ENCODE results near the gene SHISA2.

The SHISA2 gene

DNA sequence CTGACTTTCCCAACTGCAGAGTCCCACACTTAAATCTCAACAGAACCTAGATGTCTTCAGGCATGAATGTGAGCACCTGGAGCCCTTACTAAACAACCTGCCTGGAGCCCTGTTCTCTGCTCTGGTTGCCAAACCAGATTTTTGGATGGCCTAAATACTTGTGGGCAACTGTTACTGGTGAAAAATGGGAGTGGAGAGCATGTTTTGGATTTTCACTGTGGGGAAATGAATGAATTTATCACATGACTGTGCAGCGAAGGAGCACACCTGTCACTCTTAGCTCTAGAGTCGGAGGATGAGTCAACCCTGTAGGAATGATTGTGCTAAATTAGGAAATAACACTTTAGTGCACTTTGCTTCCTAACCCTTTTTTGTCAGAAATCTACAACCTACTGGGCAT is 30.3 kb downstream of the SHISA2 start:
- DNase-seq (ENCODE audit: low read depth, low spot score): no peak
- no peak overlapping the region for H3K4me3 ChIP-seq (ENCODE audit: low read length)

- no peak for DNase-seq (ENCODE audit: low read depth, low spot score)
- no peak overlapping the region for H3K4me3 ChIP-seq (ENCODE audit: low read length)
Measured at GRCh38 chr13:26020891-26021290, 30.9 kb downstream of the SHISA2 start.

GRCh38 chr13:26019881-26020870 is 31.6 kb downstream of the SHISA2 start:
- no peak for DNase-seq (ENCODE audit: low read depth, low spot score)
- H3K4me3 ChIP-seq (ENCODE audit: low read length): no peak overlapping the region

- no peak overlapping the region for H3K4me3 ChIP-seq (ENCODE audit: low read length)
- DNase-seq (ENCODE audit: low read depth, low spot score): no peak
Measured at GRCh38 chr13:26019251-26019650, 32.6 kb downstream of the SHISA2 start.

DNA sequence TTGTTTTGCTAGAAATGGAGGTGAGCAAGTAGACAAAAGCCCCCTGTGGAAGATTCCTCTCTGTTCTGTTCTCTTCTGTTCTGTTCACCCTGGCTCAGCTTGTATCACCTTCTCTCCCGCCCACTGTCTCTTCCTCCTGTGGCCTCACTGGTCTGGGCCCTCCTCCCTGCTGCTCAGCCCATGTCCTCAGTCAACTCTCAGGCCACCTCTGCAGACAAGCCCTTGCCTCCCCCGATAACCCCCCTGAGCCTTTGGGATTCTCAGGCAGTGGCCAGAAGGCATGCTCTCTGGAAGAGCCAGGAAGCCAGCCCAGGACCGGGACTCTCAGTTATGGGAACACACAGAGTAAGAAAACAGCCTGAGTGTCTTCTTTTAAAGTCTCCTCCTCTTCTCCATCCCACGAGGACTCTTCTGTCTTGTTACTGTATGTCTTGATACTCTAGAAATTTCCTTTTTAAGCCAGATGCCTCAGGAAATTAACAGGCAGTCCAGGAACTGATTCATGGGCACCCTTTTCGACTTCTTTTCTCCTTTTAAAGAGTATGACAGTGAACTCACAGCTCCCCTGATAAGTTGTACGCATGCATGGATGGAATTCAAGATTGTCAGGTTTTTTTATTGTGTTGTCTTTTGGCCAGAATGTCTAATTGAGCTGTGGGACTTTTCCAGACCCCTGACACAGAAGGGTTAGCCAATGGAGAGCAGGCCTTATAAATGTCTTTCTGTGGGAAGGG is 33.7 kb downstream of the SHISA2 start:
- no peak overlapping the region for H3K4me3 ChIP-seq (ENCODE audit: low read length)
- DNase-seq (ENCODE audit: low read depth, low spot score): no peak

- peak; percentile 58 for DNase-seq (ENCODE audit: low read depth, low spot score)
- H3K4me3 ChIP-seq (ENCODE audit: low read length): no peak overlapping the region
Measured at GRCh38 chr13:26017196-26017921, 34.5 kb downstream of the SHISA2 start.

GRCh38 chr13:26016189-26016588 is 35.6 kb downstream of the SHISA2 start:
- DNase-seq (ENCODE audit: low read depth, low spot score): no peak

DNA sequence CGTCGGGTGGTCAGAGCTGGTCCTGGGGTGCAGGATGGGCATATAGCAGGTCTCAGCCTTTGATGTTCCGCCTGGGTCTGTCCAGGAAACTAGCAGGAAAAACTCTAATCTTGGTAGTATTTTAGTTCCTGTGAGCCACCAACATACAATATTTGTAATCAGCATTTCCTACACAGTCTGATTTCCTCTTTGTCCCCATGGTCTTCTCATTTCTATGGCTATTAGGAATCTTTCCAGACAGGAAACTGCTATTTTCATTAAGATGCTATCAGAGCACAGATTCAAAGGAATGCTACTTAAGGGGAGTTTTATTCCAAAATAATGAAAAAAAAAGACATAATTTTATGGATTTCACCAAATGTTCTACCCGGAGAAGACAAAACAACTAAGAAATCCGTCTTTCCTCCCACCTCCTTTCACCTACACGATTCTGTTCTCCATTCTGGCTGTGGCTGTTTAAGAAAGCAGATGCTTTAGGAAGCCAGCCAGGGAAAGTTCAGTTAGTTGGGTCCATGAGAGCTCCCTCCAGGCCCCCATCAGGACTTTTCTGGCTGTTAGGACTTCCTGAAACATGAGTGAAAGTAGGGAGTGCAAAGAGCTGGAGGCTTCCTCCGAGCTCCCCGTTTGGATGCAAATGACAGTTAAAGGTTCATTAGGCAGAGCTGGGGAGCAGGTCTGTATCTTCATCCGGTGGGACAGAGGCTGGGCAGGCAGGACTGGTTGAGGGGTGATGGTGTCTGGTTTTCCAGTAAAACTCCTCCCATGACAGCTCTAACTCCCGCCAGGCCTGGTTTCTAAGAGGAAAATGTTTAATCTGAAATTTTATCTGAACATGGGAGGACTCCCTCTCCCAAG is 36.3 kb downstream of the SHISA2 start:
- DNase-seq (ENCODE audit: low read depth, low spot score): no peak
- H3K4me3 ChIP-seq (ENCODE audit: low read length): no peak overlapping the region

More at GRCh38 chr13:26016189-26016588, 35.6 kb downstream of the SHISA2 start:
- no peak overlapping the region for H3K4me3 ChIP-seq (ENCODE audit: low read length)

DNA sequence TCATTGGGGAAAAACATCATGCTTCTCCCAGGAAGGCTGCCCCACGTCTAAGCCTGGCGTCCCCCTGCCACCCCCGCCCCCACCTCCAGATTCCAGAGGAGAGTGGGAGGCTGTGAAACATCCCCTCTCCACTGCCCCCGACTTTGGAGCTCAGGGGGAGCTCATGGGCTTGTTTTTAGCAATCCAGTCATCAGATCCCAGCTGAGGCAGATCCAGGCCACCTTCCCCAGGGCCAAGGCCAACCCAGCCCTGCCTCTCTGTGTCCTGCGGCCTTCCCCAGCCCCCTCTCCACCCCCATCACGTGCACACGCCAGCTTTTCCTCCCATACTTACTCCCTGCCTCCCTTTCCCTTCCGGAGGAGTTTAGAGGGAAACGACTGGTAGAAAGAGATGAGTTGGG is 38.8 kb downstream of the SHISA2 start:
- H3K4me3 ChIP-seq (ENCODE audit: low read length): peak overlapping the region; percentile 85

GRCh38 chr13:26011996-26012821 is 39.6 kb downstream of the SHISA2 start:
- peak overlapping the region; percentile 85 for H3K4me3 ChIP-seq (ENCODE audit: low read length)
- DNase-seq (ENCODE audit: low read depth, low spot score): peak; percentile 84

More for the DNA sequence above, 38.8 kb downstream of the SHISA2 start:
- DNase-seq (ENCODE audit: low read depth, low spot score): no peak

GRCh38 chr13:26011208-26011573 is 40.6 kb downstream of the SHISA2 start:
- H3K4me3 ChIP-seq (ENCODE audit: low read length): peak overlapping the region; percentile 85; the same call in 1 of the 2 replicates

GRCh38 chr13:26010487-26011207 is 41.2 kb downstream of the SHISA2 start:
- no peak overlapping the region for H3K4me3 ChIP-seq (ENCODE audit: low read length)
- DNase-seq (ENCODE audit: low read depth, low spot score): no peak

More at GRCh38 chr13:26011208-26011573, 40.6 kb downstream of the SHISA2 start:
- DNase-seq (ENCODE audit: low read depth, low spot score): no peak

GRCh38 chr13:26007261-26008125 is 44.3 kb downstream of the SHISA2 start:
- no peak overlapping the region for H3K4me3 ChIP-seq (ENCODE audit: low read length)
- DNase-seq (ENCODE audit: low read depth, low spot score): no peak

Data from Jurkat, Clone E6-1 (cell line).